Suprapubic skin (tissue), 4 donors: Measurements from ENCODE around the gene TNMD. TPM values are rescaled to one million over a fixed set of nuclear protein-coding genes. Genes with fewer than 3 reads are reported as not detected.
"Not testable (repeated sequence)": the region's sequence is repeated elsewhere in the genome, so short reads cannot be mapped to it uniquely, and the experiment has no call there.

ENCODE experiments used
- DNase-seq, 2 donors: peaks; one replicate each; pipeline ENCODE4 v3.0.0-alpha.2; 2019; ENCODE audit warnings: low spot score in 2 of 2
- H3K27ac ChIP-seq: fragments of 200-600 bp; sonication (generic); one replicate; pipeline ENCODE4 v1.5.1; 2019
- H3K27me3 ChIP-seq: fragments of 200-600 bp; sonication (generic); one replicate; pipeline ENCODE4 v1.5.1; 2019
- H3K36me3 ChIP-seq: fragments of 200-600 bp; sonication (generic); one replicate; pipeline ENCODE4 v1.5.1; 2019
- H3K4me1 ChIP-seq: fragments of 200-600 bp; sonication (generic); one replicate; pipeline ENCODE4 v1.5.1; 2019
- H3K4me3 ChIP-seq: fragments of 200-600 bp; sonication (generic); one replicate; pipeline ENCODE4 v1.5.1; 2019; ENCODE audit warnings: mild to moderate bottlenecking
- H3K9me3 ChIP-seq: fragments of 200-600 bp; sonication (generic); one replicate; pipeline ENCODE4 v1.5.1; 2019
- EP300 ChIP-seq: sonication (generic); formaldehyde crosslinking; IDR thresholded peaks from one replicate; pipeline ENCODE4 v1.6.1; 2017; ENCODE audit warnings: antibody characterized with exemption
- POLR2A ChIP-seq, 2 donors: fragments of 450-650 bp; IDR thresholded peaks; one replicate each; pipeline ENCODE4 v1.6.1; 2017; ENCODE audit warnings: antibody characterized with exemption in 2 of 2, mild to moderate bottlenecking in 2 of 2, moderate library complexity in 2 of 2
- POLR2AphosphoS5 ChIP-seq, 3 donors: sonication (generic); formaldehyde crosslinking; IDR thresholded peaks; one replicate each; pipeline ENCODE4 v1.6.1; 2017; ENCODE audit warnings: antibody characterized with exemption in 3 of 3
- WGBS: methylation state at CpG from one replicate; pipeline ENCODE4 v1.1.5; 2018; 5-methylcytosine and 5-hydroxymethylcytosine counted together
- total RNA-seq, 4 donors: library from RNA; depleted of rRNA; stranded (reverse); fragments of >200 nt; gene quantifications; one replicate each; pipeline ENCODE4 v1.1.0, GENCODE V29; 2016
- TF ChIP-seq, protein P1 (sequence below), 2 donors: fragments of 200-600 bp in 1 of 2; fragments of 450-650 bp in 1 of 2; sonication (generic) in 1 of 2; IDR thresholded peaks; one replicate each; pipeline ENCODE4 v1.5.1; 2016 to 2019; ENCODE audit warnings: antibody characterized with exemption in 2 of 2, mild to moderate bottlenecking in 1 of 2, moderate library complexity in 1 of 2

TNMD gene
- total RNA-seq, result 1 to 10 TPM in 2 of 4 donors, not detected in 2; 2.0 to 9.0 TPM

DNA sequence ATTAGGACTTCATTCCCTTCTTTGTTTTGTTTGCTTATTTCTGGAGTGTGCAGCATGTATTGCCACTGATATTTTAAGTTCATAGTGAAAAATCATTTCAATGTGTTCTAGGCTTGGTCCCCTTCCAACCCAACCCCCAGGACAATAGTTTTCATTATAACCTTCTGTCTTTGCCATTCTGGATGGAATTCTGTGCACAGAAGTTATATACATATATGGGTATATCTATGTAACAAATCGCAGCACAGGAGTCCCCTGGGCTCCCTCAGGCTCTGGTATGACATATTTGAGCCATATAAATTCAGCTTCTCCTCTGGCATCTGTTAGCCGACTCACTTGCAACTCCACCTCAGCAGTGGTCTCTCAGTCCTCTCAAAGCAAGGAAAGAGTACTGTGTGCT is at the start of gene TNMD:
TSS of gene TNMD (plus strand) at position 326 of the 400 bp plus-strand sequence. CDS start 83 bp downstream, outside the sequence.
- H3K27me3 ChIP-seq, result no peaks in the 10 kb centered on the region
- no peak within 1 kb of the TSS for H3K4me3 ChIP-seq
- no peak for TF ChIP-seq EP300
- no peak for TF ChIP-seq POLR2AphosphoS5 (IDR thresholded peaks at IDR 0.05)
- no peak for TF ChIP-seq POLR2A (IDR thresholded peaks at IDR 0.05)
- TF ChIP-seq, protein P1, sequence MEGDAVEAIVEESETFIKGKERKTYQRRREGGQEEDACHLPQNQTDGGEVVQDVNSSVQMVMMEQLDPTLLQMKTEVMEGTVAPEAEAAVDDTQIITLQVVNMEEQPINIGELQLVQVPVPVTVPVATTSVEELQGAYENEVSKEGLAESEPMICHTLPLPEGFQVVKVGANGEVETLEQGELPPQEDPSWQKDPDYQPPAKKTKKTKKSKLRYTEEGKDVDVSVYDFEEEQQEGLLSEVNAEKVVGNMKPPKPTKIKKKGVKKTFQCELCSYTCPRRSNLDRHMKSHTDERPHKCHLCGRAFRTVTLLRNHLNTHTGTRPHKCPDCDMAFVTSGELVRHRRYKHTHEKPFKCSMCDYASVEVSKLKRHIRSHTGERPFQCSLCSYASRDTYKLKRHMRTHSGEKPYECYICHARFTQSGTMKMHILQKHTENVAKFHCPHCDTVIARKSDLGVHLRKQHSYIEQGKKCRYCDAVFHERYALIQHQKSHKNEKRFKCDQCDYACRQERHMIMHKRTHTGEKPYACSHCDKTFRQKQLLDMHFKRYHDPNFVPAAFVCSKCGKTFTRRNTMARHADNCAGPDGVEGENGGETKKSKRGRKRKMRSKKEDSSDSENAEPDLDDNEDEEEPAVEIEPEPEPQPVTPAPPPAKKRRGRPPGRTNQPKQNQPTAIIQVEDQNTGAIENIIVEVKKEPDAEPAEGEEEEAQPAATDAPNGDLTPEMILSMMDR (IDR thresholded peaks at IDR 0.05), result no peak
- no peaks in the 10 kb centered on the region for H3K9me3 ChIP-seq
- H3K27ac ChIP-seq, result no peak within 1 kb of the TSS
- DNase-seq, result no peak
- 41% methylated on average over 2 of the region's 2 CpGs for WGBS
- no peaks in the 10 kb centered on the region for H3K36me3 ChIP-seq
- no peaks in the 10 kb centered on the region for H3K4me1 ChIP-seq

DNA sequence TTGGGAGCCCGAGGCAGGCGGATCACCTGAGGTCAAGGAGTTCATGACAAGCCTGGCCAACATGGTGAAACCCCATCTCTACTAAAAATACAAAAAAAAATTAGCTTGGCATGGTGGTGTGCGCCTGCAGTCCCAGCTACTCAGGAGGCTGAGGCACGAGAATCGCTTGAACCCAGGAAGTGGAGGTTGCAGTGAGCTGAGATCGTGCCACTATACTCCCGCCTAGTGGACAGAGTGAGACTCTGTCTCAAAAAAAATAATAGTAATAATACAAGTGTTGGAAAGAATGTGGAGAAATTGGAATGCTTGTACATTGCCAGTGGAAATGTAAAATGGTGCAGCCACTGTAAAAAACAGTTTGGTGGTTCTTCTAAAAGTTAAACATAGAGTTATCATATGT is 19.2 kb upstream of the TNMD start:
- not testable (repeated sequence) for H3K4me3 ChIP-seq, H3K4me1 ChIP-seq, DNase-seq, H3K27ac ChIP-seq, H3K9me3 ChIP-seq, H3K36me3 ChIP-seq, H3K27me3 ChIP-seq
- WGBS, result 82% methylated on average over 7 of the region's 7 CpGs

GRCh38 chrX:100586747-100587146 is 2.0 kb downstream of the TNMD start:
- H3K27ac ChIP-seq, result no peak overlapping the region
- no peak for DNase-seq
- WGBS, result 48% methylated on average over 2 of the region's 2 CpGs
- no peaks in the 10 kb centered on the region for H3K4me1 ChIP-seq
- no peaks in the 10 kb centered on the region for H3K9me3 ChIP-seq
- H3K4me3 ChIP-seq, result no peak overlapping the region
- H3K27me3 ChIP-seq, result no peaks in the 10 kb centered on the region
- H3K36me3 ChIP-seq, result no peaks in the 10 kb centered on the region
- TF ChIP-seq EP300 (no peak), POLR2AphosphoS5 (IDR thresholded peaks at IDR 0.05) (no peak), POLR2A (IDR thresholded peaks at IDR 0.05) (no peak)
- TF ChIP-seq, protein P1 (IDR thresholded peaks at IDR 0.05), result no peak

DNA sequence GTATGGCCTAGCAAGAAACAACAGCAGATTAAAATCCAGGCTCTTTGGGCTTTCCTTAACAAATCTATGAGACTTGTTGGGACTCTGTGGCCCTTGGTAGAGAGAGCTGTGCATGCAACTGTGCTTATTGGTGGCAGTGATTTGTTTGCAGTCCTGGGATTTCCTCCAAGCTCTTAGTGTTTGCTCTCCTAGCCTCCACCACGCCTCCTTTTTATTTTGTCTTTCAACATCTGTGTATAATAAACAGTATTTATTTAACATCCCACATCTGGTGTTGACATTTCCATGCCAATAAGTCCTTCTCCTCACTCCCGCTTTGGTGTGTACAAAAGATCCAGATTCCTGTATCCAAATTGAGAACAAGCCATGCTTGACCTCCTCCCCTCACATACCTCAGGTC is 3.1 kb downstream of the TNMD start:
- Histone ChIP-seq H3K4me1 (no peaks in the 10 kb centered on the region), H3K27ac (peak overlapping the region; percentile 24), H3K36me3 (no peaks in the 10 kb centered on the region), H3K4me3 (no peak overlapping the region), H3K9me3 (no peaks in the 10 kb centered on the region), H3K27me3 (no peaks in the 10 kb centered on the region)
- TF ChIP-seq EP300 (no peak), POLR2A (IDR thresholded peaks at IDR 0.05) (no peak), POLR2AphosphoS5 (IDR thresholded peaks at IDR 0.05) (no peak)
- TF ChIP-seq, protein P1 (IDR thresholded peaks at IDR 0.05), result no peak
- WGBS, result 43% methylated on average over 2 of the region's 2 CpGs
- DNase-seq, result no peak

GRCh38 chrX:100591256-100592051 is 6.7 kb downstream of the TNMD start:
- Histone ChIP-seq H3K27ac (no peak overlapping the region), H3K4me3 (no peak overlapping the region), H3K27me3 (no peaks in the 10 kb centered on the region), H3K4me1 (no peaks in the 10 kb centered on the region), H3K9me3 (no peaks in the 10 kb centered on the region), H3K36me3 (no peaks in the 10 kb centered on the region)
- 67% methylated on average over 5 of the region's 5 CpGs for WGBS
- no peak for DNase-seq
- TF ChIP-seq, protein P1 (IDR thresholded peaks at IDR 0.05), result no peak
- no peak for TF ChIP-seq EP300
- no peak for TF ChIP-seq POLR2A (IDR thresholded peaks at IDR 0.05)
- no peak for TF ChIP-seq POLR2AphosphoS5 (IDR thresholded peaks at IDR 0.05)
